GM18858 (cell line): ENCODE data around the gene OR10D3.
"Not testable (repeated sequence)": the region's sequence is repeated elsewhere in the genome, so short reads cannot be mapped to it uniquely, and the experiment has no call there.

ENCODE experiments used
- ATAC-seq: cut with Tn5 transposase; IDR thresholded peaks from one replicate; pipeline ENCODE4 v1.9.1; 2021; ENCODE audit not compliant: unreplicated experiment

The OR10D3 gene

GRCh38 chr11:124183068-124183467 is at the start of gene OR10D3:
Gene OR10D3 (plus strand): TSS chr11:124183345. CDS start chr11:124185270, 1,925 bp downstream.
- no peak for ATAC-seq

GRCh38 chr11:124143034-124143433 is 40.1 kb upstream of the OR10D3 start:
- no peak for ATAC-seq

- ATAC-seq = no peak
These were observed 35.2 kb upstream of the OR10D3 start for GRCh38 chr11:124147951-124148350.

- ATAC-seq = no peak
These were observed 32.5 kb upstream of the OR10D3 start for GRCh38 chr11:124150684-124151083.

GRCh38 chr11:124152770-124153407 is 30.3 kb upstream of the OR10D3 start:
- no peak for ATAC-seq

GRCh38 chr11:124153821-124154220 is 29.3 kb upstream of the OR10D3 start:
- ATAC-seq = no peak

GRCh38 chr11:124159481-124159880 is 23.7 kb upstream of the OR10D3 start:
- ATAC-seq = no peak

- ATAC-seq = no peak
These were observed 22.2 kb upstream of the OR10D3 start for GRCh38 chr11:124160986-124161385.

- ATAC-seq = no peak
These were observed 15.3 kb upstream of the OR10D3 start for GRCh38 chr11:124167826-124168231.

- no peak for ATAC-seq
These were observed 14.3 kb upstream of the OR10D3 start for GRCh38 chr11:124168796-124169195.

GRCh38 chr11:124170315-124170714 is 12.8 kb upstream of the OR10D3 start:
- ATAC-seq = not testable (repeated sequence)

- no peak for ATAC-seq
These were observed 12.2 kb upstream of the OR10D3 start for GRCh38 chr11:124170801-124171586.

- ATAC-seq = no peak
These were observed 11.0 kb upstream of the OR10D3 start for GRCh38 chr11:124172101-124172500.

- no peak for ATAC-seq
These were observed 10.5 kb upstream of the OR10D3 start for GRCh38 chr11:124172599-124172998.

- no peak for ATAC-seq
These were observed 9.1 kb upstream of the OR10D3 start for GRCh38 chr11:124174001-124174583.

GRCh38 chr11:124176925-124177715 is 6.0 kb upstream of the OR10D3 start:
- no peak for ATAC-seq

- no peak for ATAC-seq
These were observed 3.8 kb upstream of the OR10D3 start for GRCh38 chr11:124179310-124179709.

- ATAC-seq = no peak
These were observed 7.4 kb downstream of the OR10D3 start for GRCh38 chr11:124190298-124191139.

- no peak for ATAC-seq
These were observed 10.3 kb downstream of the OR10D3 start for GRCh38 chr11:124193221-124194010.
